A673 (cell line): ENCODE data around the gene ABCF3.

ENCODE experiments used
- EZH2 ChIP-seq: fragments of 200-600 bp; sonication (generic); IDR thresholded peaks from 2 replicates; pipeline ENCODE4 v1.6.1; 2017; ENCODE audit warnings: borderline replicate concordance, low read depth, mild to moderate bottlenecking, mixed read lengths, antibody characterized with exemption, low read length; ENCODE audit not compliant: poor library complexity, severe bottlenecking
- TF ChIP-seq, protein P1 (sequence below): fragments of 300-800, 200-600 bp; sonication (generic); conservative IDR thresholded peaks from 2 replicates; pipeline ENCODE4 v1.5.1; 2017; ENCODE audit warnings: low read depth, mild to moderate bottlenecking, antibody characterized with exemption, low read length, moderate library complexity, mixed read lengths

DNA sequence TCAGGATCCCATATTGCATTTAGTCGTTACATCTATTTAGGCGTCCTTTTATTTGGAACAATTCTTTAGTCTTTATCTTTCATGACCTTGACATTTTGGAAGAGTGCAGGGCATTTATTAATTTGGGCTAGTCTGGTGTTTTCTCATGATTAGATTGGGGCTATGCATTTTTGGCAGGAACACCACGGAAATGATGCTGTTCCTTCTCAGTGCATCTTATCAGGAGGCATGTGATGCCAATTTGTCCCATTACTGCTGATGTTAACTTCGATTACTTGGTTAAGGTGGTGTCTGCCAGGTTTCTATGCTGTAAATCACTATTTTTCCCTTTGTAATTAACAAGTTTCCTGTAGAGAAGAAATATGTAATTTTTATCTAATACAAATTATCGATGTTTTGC, 25.3 kb downstream of the ABCF3 start:
- TF ChIP-seq, protein P1, sequence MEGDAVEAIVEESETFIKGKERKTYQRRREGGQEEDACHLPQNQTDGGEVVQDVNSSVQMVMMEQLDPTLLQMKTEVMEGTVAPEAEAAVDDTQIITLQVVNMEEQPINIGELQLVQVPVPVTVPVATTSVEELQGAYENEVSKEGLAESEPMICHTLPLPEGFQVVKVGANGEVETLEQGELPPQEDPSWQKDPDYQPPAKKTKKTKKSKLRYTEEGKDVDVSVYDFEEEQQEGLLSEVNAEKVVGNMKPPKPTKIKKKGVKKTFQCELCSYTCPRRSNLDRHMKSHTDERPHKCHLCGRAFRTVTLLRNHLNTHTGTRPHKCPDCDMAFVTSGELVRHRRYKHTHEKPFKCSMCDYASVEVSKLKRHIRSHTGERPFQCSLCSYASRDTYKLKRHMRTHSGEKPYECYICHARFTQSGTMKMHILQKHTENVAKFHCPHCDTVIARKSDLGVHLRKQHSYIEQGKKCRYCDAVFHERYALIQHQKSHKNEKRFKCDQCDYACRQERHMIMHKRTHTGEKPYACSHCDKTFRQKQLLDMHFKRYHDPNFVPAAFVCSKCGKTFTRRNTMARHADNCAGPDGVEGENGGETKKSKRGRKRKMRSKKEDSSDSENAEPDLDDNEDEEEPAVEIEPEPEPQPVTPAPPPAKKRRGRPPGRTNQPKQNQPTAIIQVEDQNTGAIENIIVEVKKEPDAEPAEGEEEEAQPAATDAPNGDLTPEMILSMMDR, result no peak
- TF ChIP-seq EZH2, result no peak
